ENCODE results near the gene GOSR2. TPM values are rescaled to one million over a fixed set of nuclear protein-coding genes. Genes with fewer than 3 reads are reported as not detected.

Gene GOSR2
- total and polyA plus RNA-seq, 2 of the 13 experiments (the other 11 are each of a cell fraction or from before 2014, with no cell fraction given), result 61.5 to 63.9 TPM

- TF ChIP-seq CREM (IDR thresholded peaks at IDR 0.05) (peak; percentile 81), CREM (CRISPR knock-in tag; IDR thresholded peaks at IDR 0.05) (no peak), ARNT (IDR thresholded peaks at IDR 0.05) (no peak), SMARCE1 (IDR thresholded peaks at IDR 0.05; ENCODE audit: borderline replicate concordance) (no peak), ZZZ3 (CRISPR knock-in tag; IDR thresholded peaks at IDR 0.05; ENCODE audit: borderline replicate concordance) (peak; percentile 99), ISX (CRISPR knock-in tag; conservative IDR thresholded peaks at IDR 0.05) (no peak), SALL2 (CRISPR knock-in tag; IDR thresholded peaks at IDR 0.05) (peak; percentile 67; the same call in 1 of the 2 replicates), ZNF451 (CRISPR knock-in tag; IDR thresholded peaks at IDR 0.05) (peak; percentile 50; the same call in 1 of the 2 replicates), MED8 (CRISPR knock-in tag; IDR thresholded peaks at IDR 0.05; ENCODE audit: insufficient replicate concordance) (peak; percentile 81), AGO1 (IDR thresholded peaks at IDR 0.05; ENCODE audit: low read depth, low read length, poor library complexity, severe bottlenecking) (peak; percentile 61), ZBTB40 (IDR thresholded peaks at IDR 0.05) (peak; percentile 89), ZBTB40 (CRISPR knock-in tag; IDR thresholded peaks at IDR 0.05) (peak; percentile 86), SOX6 (IDR thresholded peaks at IDR 0.05) (no peak), SOX6 (CRISPR knock-in tag; IDR thresholded peaks at IDR 0.05) (peak; percentile 70)
- TF ChIP-seq, protein P1, sequence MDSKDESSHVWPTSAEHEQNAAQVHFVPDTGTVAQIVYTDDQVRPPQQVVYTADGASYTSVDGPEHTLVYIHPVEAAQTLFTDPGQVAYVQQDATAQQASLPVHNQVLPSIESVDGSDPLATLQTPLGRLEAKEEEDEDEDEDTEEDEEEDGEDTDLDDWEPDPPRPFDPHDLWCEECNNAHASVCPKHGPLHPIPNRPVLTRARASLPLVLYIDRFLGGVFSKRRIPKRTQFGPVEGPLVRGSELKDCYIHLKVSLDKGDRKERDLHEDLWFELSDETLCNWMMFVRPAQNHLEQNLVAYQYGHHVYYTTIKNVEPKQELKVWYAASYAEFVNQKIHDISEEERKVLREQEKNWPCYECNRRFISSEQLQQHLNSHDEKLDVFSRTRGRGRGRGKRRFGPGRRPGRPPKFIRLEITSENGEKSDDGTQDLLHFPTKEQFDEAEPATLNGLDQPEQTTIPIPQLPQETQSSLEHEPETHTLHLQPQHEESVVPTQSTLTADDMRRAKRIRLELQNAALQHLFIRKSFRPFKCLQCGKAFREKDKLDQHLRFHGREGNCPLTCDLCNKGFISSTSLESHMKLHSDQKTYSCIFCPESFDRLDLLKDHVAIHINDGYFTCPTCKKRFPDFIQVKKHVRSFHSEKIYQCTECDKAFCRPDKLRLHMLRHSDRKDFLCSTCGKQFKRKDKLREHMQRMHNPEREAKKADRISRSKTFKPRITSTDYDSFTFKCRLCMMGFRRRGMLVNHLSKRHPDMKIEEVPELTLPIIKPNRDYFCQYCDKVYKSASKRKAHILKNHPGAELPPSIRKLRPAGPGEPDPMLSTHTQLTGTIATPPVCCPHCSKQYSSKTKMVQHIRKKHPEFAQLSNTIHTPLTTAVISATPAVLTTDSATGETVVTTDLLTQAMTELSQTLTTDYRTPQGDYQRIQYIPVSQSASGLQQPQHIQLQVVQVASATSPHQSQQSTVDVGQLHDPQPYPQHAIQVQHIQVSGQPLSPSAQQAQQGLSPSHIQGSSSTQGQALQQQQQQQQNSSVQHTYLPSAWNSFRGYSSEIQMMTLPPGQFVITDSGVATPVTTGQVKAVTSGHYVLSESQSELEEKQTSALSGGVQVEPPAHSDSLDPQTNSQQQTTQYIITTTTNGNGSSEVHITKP (CRISPR knock-in tag; IDR thresholded peaks at IDR 0.05; ENCODE audit: low read depth), result peak; percentile 71; the same call in 1 of the 2 replicates
- TF ChIP-seq, protein P2, sequence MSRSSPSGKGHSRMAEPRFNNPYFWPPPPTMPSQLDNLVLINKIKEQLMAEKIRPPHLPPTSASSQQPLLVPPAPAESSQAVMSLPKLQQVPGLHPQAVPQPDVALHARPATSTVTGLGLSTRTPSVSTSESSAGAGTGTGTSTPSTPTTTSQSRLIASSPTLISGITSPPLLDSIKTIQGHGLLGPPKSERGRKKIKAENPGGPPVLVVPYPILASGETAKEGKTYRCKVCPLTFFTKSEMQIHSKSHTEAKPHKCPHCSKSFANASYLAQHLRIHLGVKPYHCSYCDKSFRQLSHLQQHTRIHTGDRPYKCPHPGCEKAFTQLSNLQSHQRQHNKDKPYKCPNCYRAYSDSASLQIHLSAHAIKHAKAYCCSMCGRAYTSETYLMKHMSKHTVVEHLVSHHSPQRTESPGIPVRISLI (CRISPR knock-in tag; IDR thresholded peaks at IDR 0.05; ENCODE audit: borderline replicate concordance), result no peak
Measured at GRCh38 chr17:46922804-46923635, at the start of gene GOSR2 (continued).

Data from HepG2 (cell line).